OCI-LY1 (cell line): ENCODE measurements around the gene ADRA2A.
A peak's percentile ranks its signal among the peaks of the same experiment; 100 is the strongest.

Experiments
- H2AFZ ChIP-seq: fragments of 200-600 bp; sonication (generic), shearing (Covaris generic); 2 replicates; pipeline ENCODE4 v1.6.0; 2014; ENCODE audit warnings: antibody characterized with exemption, mild to moderate bottlenecking, low read length
- H3F3A ChIP-seq: fragments of 200-600 bp; sonication (generic), shearing (Covaris generic); 2 replicates; pipeline ENCODE4 v1.6.0; 2014; ENCODE audit warnings: mild to moderate bottlenecking, antibody characterized with exemption, low read length, moderate library complexity; ENCODE audit not compliant: insufficient read depth
- H3K27ac ChIP-seq: fragments of 200-600 bp; sonication (generic); 2 replicates; pipeline ENCODE4 v1.5.1; 2014; ENCODE audit warnings: low read length, mixed run types, mild to moderate bottlenecking, low read depth; ENCODE audit not compliant: poor library complexity, severe bottlenecking
- H3K27me3 ChIP-seq: fragments of 200-600 bp; sonication (generic); 2 replicates; pipeline ENCODE4 v1.6.0; 2014; ENCODE audit warnings: antibody characterized with exemption, mild to moderate bottlenecking, low read length, moderate library complexity; ENCODE audit not compliant: insufficient read depth
- H3K36me3 ChIP-seq: fragments of 200-600 bp; sonication (generic); 2 replicates; pipeline ENCODE4 v1.6.1; 2014; ENCODE audit warnings: mild to moderate bottlenecking, antibody characterized with exemption, low read length, moderate library complexity, mixed read lengths; ENCODE audit not compliant: insufficient read depth
- H3K4me1 ChIP-seq: fragments of 200-600 bp; sonication (generic); 2 replicates; pipeline ENCODE4 v1.5.1; 2014; ENCODE audit warnings: mild to moderate bottlenecking, low read length, moderate library complexity; ENCODE audit not compliant: insufficient read depth, severe bottlenecking
- H3K4me2 ChIP-seq: fragments of 200-600 bp; sonication (generic), shearing (Covaris generic); 2 replicates; pipeline ENCODE4 v1.6.1; 2014; ENCODE audit warnings: low read length
- H3K4me3 ChIP-seq: fragments of 200-600 bp; sonication (generic); 2 replicates; pipeline ENCODE4 v1.5.1; 2014; ENCODE audit warnings: low read length, low read depth, mild to moderate bottlenecking, mixed read lengths; ENCODE audit not compliant: poor library complexity, severe bottlenecking
- H3K79me2 ChIP-seq: fragments of 200-600 bp; shearing (Covaris generic); 2 replicates; pipeline ENCODE4 v1.6.1; 2016; ENCODE audit warnings: mixed run types, low read length, mixed read lengths; ENCODE audit not compliant: insufficient read depth
- H3K9ac ChIP-seq: fragments of 200-600 bp; sonication (generic), shearing (Covaris generic); 2 replicates; pipeline ENCODE4 v1.6.1; 2014; ENCODE audit warnings: mild to moderate bottlenecking, low read length, mixed read lengths
- H3K9me2 ChIP-seq: fragments of 200-600 bp; sonication (generic), shearing (Covaris generic); 2 replicates; pipeline ENCODE4 v1.6.1; 2014; ENCODE audit warnings: low read depth, mild to moderate bottlenecking, low read length, mixed read lengths
- H3K9me3 ChIP-seq: fragments of 200-600 bp; shearing (Covaris generic); 2 replicates; pipeline ENCODE4 v1.6.1; 2014; ENCODE audit warnings: low read length, mixed read lengths
- H4K20me1 ChIP-seq: fragments of 200-600 bp; sonication (generic), shearing (Covaris generic); 2 replicates; pipeline ENCODE4 v1.6.0; 2016; ENCODE audit warnings: mild to moderate bottlenecking, low read length; ENCODE audit not compliant: insufficient read depth
- EZH2 ChIP-seq: fragments of 200-600 bp; sonication (generic), shearing (Covaris generic); IDR thresholded peaks from 2 replicates; pipeline ENCODE4 v1.8.0; 2017; ENCODE audit warnings: borderline replicate concordance, mixed run types, mild to moderate bottlenecking, antibody characterized with exemption, low read length, moderate library complexity, mixed read lengths
- TF ChIP-seq, protein P1 (sequence below): fragments of 200-600 bp; sonication (generic), shearing (Covaris generic); IDR thresholded peaks from 2 replicates; pipeline ENCODE4 v1.5.1; 2017; ENCODE audit warnings: mild to moderate bottlenecking, antibody characterized with exemption, low read length, moderate library complexity, mixed read lengths

Gene ADRA2A

DNA sequence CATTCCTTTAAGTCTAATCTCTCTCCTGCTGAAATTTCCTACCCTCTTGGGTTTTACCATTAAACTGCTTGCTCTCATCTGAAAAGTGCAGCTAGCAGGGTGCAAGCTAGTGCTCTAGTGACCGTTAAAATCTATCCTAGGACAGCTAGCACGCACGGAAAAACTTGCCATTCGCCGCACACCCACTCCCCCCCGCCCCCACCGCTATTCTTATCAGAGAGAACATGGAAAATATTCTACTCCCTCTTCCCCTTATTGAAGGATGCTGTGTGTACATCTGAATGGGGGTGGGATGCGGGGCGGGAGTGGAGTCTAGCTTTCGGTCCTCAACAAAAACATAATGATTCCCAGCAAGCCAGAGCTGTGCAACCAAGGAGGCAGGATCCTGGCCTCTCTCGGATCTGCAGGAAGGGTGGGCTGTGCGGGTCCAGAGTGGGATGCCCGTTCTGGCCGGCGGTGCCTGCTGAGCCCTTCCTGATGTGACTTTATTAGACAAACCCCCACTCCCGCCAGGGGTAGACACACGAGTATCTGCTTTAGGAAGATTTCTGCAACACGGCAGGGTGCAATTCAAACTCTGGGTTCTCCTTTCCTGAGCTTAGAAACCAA lies 1.1 kb upstream of the ADRA2A start:
- H3F3A ChIP-seq = no peaks in the 10 kb centered on the region
- no peaks in the 10 kb centered on the region for H3K79me2 ChIP-seq
- H3K4me3 ChIP-seq = no peak overlapping the region
- no peaks in the 10 kb centered on the region for H3K4me1 ChIP-seq
- H4K20me1 ChIP-seq = no peaks in the 10 kb centered on the region
- no peak overlapping the region for H3K27ac ChIP-seq
- no peaks in the 10 kb centered on the region for H3K36me3 ChIP-seq
- no peaks in the 10 kb centered on the region for H3K9me3 ChIP-seq
- no peak overlapping the region; the same call in 1 of the 2 replicates for H3K4me2 ChIP-seq
- no peak overlapping the region for H3K9ac ChIP-seq
- no peak overlapping the region for H2AFZ ChIP-seq
- H3K27me3 ChIP-seq = no peaks in the 10 kb centered on the region
- H3K9me2 ChIP-seq = no peaks in the 10 kb centered on the region
- TF ChIP-seq EZH2 = no peak
- TF ChIP-seq, protein P1, sequence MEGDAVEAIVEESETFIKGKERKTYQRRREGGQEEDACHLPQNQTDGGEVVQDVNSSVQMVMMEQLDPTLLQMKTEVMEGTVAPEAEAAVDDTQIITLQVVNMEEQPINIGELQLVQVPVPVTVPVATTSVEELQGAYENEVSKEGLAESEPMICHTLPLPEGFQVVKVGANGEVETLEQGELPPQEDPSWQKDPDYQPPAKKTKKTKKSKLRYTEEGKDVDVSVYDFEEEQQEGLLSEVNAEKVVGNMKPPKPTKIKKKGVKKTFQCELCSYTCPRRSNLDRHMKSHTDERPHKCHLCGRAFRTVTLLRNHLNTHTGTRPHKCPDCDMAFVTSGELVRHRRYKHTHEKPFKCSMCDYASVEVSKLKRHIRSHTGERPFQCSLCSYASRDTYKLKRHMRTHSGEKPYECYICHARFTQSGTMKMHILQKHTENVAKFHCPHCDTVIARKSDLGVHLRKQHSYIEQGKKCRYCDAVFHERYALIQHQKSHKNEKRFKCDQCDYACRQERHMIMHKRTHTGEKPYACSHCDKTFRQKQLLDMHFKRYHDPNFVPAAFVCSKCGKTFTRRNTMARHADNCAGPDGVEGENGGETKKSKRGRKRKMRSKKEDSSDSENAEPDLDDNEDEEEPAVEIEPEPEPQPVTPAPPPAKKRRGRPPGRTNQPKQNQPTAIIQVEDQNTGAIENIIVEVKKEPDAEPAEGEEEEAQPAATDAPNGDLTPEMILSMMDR = no peak

DNA sequence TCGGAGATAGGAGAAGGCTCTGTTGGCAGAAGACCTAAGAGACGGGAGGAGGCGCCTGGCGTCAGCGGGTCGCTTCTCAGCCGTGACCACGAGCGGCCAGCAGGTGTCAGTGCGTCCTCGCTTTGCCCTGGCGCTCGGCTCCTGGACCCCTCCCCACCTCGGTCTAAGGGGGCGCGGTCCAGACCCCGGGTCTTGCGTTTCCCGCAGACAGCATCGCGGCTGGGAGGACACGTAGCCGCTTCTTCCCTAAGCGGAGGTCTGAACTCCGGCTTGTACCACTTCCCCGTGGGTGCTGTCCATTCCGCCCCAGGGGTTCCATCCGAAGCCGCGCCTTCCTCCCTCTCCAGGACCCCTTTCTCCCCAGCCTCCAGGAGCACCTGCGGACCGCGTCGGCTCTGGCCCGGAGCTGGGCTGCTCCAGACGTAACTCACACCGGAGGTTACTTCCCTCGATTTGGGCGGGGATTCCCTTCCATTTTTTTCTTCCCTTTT lies 593 bp upstream of the ADRA2A start:
- Histone ChIP-seq H3F3A (no peaks in the 10 kb centered on the region), H3K27me3 (no peaks in the 10 kb centered on the region), H2AFZ (no peak overlapping the region), H3K79me2 (no peaks in the 10 kb centered on the region), H3K36me3 (no peaks in the 10 kb centered on the region), H3K27ac (no peak overlapping the region), H3K4me2 (peak overlapping the region; percentile 20; the same call in 1 of the 2 replicates), H4K20me1 (no peaks in the 10 kb centered on the region), H3K9me2 (no peaks in the 10 kb centered on the region), H3K4me1 (no peaks in the 10 kb centered on the region), H3K9ac (no peak overlapping the region), H3K4me3 (no peak overlapping the region), H3K9me3 (no peaks in the 10 kb centered on the region)
- TF ChIP-seq, protein P1 = peak; percentile 71
- no peak for TF ChIP-seq EZH2

DNA sequence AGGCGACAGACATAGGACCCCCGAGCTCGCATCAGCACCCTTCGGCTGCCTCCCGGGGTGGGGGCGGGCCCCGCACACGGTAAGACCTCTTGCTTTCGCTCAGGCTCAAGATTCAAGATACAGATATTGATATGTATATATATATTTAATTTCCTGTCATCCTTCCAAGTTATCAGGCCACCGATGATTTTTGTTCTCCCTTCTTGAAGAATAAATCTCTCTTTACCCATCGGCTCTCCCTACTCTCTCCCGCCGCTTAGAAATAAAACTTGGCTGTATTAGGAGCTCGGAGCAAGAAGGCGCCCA lies 603 bp downstream of the ADRA2A start:
- Histone ChIP-seq H3K9me2 (no peaks in the 10 kb centered on the region), H3K9ac (no peak overlapping the region), H3K4me2 (no peak overlapping the region), H3K36me3 (no peaks in the 10 kb centered on the region), H4K20me1 (no peaks in the 10 kb centered on the region), H3F3A (no peaks in the 10 kb centered on the region), H3K9me3 (no peaks in the 10 kb centered on the region), H3K27me3 (no peaks in the 10 kb centered on the region), H3K79me2 (no peaks in the 10 kb centered on the region), H2AFZ (no peak overlapping the region), H3K27ac (no peak overlapping the region), H3K4me1 (no peaks in the 10 kb centered on the region), H3K4me3 (no peak overlapping the region)
- TF ChIP-seq, protein P1 = no peak
- no peak for TF ChIP-seq EZH2
